Mammary epithelial cell (primary cell): ENCODE results near the gene DOK6.

Experiments used
- CTCF ChIP-seq, 2 donors: IDR thresholded peaks in 1 of 2; conservative IDR thresholded peaks in 1 of 2; 2 replicates each; pipeline ENCODE4 v1.5.1; 2011 to 2012; ENCODE audit warnings: inconsistent platforms in 2 of 2, low read length in 2 of 2, mild to moderate bottlenecking in 2 of 2, control low read depth in 1 of 2, low read depth in 1 of 2; ENCODE audit not compliant: insufficient read depth in 1 of 2; ENCODE audit errors: extremely low read depth in 1 of 2
- EZH2 ChIP-seq: IDR thresholded peaks from 2 replicates; pipeline ENCODE4 v1.6.1; 2012; ENCODE audit warnings: low read length, inconsistent platforms, borderline replicate concordance

GRCh38 chr18:69383186-69383585 lies 17.5 kb upstream of the DOK6 start:
- TF ChIP-seq EZH2 (no peak), CTCF (conservative IDR thresholded peaks at IDR 0.05 in 1 of 2, IDR thresholded peaks at IDR 0.05 in 1 of 2; ENCODE audit: extremely low read depth in 1 of 2, insufficient read depth in 1 of 2, low read depth in 1 of 2, low read length in 2 of 2) (no peak)
